HepG2 (cell line): ENCODE data around the gene CYB5D1. TPM values are rescaled to one million over a fixed set of nuclear protein-coding genes. Genes with fewer than 3 reads are reported as not detected.

Experiments
- CAMTA2 ChIP-seq: sonication (generic); formaldehyde crosslinking; IDR thresholded peaks from 2 replicates; pipeline ENCODE4 v1.4.0; 2020; ENCODE audit warnings: mild to moderate bottlenecking, missing genetic modification reagents, borderline replicate concordance
- CSRNP1 ChIP-seq: sonication (generic); formaldehyde crosslinking; IDR thresholded peaks from 2 replicates; pipeline ENCODE4 v1.8.1; 2023; ENCODE audit warnings: mild to moderate bottlenecking, missing genetic modification reagents
- DR1 ChIP-seq: sonication (generic); formaldehyde crosslinking; IDR thresholded peaks from 2 replicates; pipeline ENCODE4 v1.8.0; 2021; ENCODE audit warnings: mild to moderate bottlenecking, missing genetic modification reagents, inconsistent platforms
- ETV5 ChIP-seq: IDR thresholded peaks from 2 replicates; pipeline ENCODE4 v1.6.1; 2018; ENCODE audit warnings: missing biosample characterization, missing genetic modification reagents, inconsistent platforms, borderline replicate concordance
- HBP1 ChIP-seq: IDR thresholded peaks from 2 replicates; pipeline ENCODE4 v1.6.1; 2016; ENCODE audit warnings: low read depth, control low read depth
- HMG20B ChIP-seq: conservative IDR thresholded peaks from 2 replicates; pipeline ENCODE4 v1.6.1; 2016; ENCODE audit warnings: missing genetic modification reagents, missing compliant biosample characterization
- HOXA5 ChIP-seq: sonication (generic); formaldehyde crosslinking; IDR thresholded peaks from 2 replicates; pipeline ENCODE4 v1.4.0; 2020; ENCODE audit warnings: missing genetic modification reagents
- IKZF5 ChIP-seq: IDR thresholded peaks from 2 replicates; pipeline ENCODE4 v1.6.1; 2018; ENCODE audit warnings: missing genetic modification reagents, mild to moderate bottlenecking, missing compliant biosample characterization
- POLR2AphosphoS5 ChIP-seq: IDR thresholded peaks from 2 replicates; pipeline ENCODE4 v1.6.1; 2012; ENCODE audit warnings: low read depth, low read length
- POLR2G ChIP-seq: fragments of 200-400 bp; formaldehyde crosslinking; IDR thresholded peaks from 2 replicates; pipeline ENCODE4 v1.6.1; 2018; ENCODE audit warnings: mild to moderate bottlenecking, low read depth, low read length, moderate library complexity
- PPARG ChIP-seq: conservative IDR thresholded peaks from 2 replicates; pipeline ENCODE4 v1.6.1; 2016; ENCODE audit warnings: missing biosample characterization, missing genetic modification reagents
- SALL1 ChIP-seq: sonication (generic); formaldehyde crosslinking; IDR thresholded peaks from 2 replicates; pipeline ENCODE4 v1.8.0; 2022; ENCODE audit warnings: mild to moderate bottlenecking, missing genetic modification reagents
- SOX13 ChIP-seq, 3 experiments: fragments of 450-650 bp in 1 of 3; sonication (generic) in 1 of 3; formaldehyde crosslinking in 1 of 3; IDR thresholded peaks in 2 of 3; conservative IDR thresholded peaks in 1 of 3; 2 replicates each; pipeline versions ENCODE4 v1.5.0 to v1.6.1; 2016 to 2020; ENCODE audit warnings: antibody characterized with exemption in 1 of 3, mild to moderate bottlenecking in 1 of 3, missing compliant biosample characterization in 1 of 3, missing genetic modification reagents in 1 of 3, moderate library complexity in 1 of 3
- THRA ChIP-seq: sonication (generic); formaldehyde crosslinking; IDR thresholded peaks from 2 replicates; pipeline ENCODE4 v1.4.0; 2020; ENCODE audit warnings: missing genetic modification reagents, borderline replicate concordance
- TSC22D2 ChIP-seq: sonication (generic); formaldehyde crosslinking; IDR thresholded peaks from 2 replicates; pipeline ENCODE4 v1.5.1; 2020; ENCODE audit warnings: missing genetic modification reagents, mild to moderate bottlenecking, borderline replicate concordance
- ZNF234 ChIP-seq: sonication (generic); formaldehyde crosslinking; conservative IDR thresholded peaks from 2 replicates; pipeline ENCODE4 v1.5.1; 2020; ENCODE audit warnings: mild to moderate bottlenecking, missing genetic modification reagents
- ZNF296 ChIP-seq: sonication (generic); formaldehyde crosslinking; conservative IDR thresholded peaks from 2 replicates; pipeline ENCODE4 v1.5.0; 2020; ENCODE audit warnings: mild to moderate bottlenecking, missing genetic modification reagents
- ZNF547 ChIP-seq: sonication (generic); formaldehyde crosslinking; IDR thresholded peaks from 2 replicates; pipeline ENCODE4 v1.5.1; 2020; ENCODE audit warnings: mild to moderate bottlenecking, missing genetic modification reagents
- ZNF572 ChIP-seq: sonication (generic); formaldehyde crosslinking; IDR thresholded peaks from 2 replicates; pipeline ENCODE4 v1.5.1; 2020; ENCODE audit warnings: mild to moderate bottlenecking, missing genetic modification reagents
- ZNF589 ChIP-seq: sonication (generic); formaldehyde crosslinking; conservative IDR thresholded peaks from 2 replicates; pipeline ENCODE4 v1.8.0; 2022; ENCODE audit warnings: mild to moderate bottlenecking, moderate library complexity, missing genetic modification reagents
- ZNF614 ChIP-seq: IDR thresholded peaks from 2 replicates; pipeline ENCODE4 v1.6.1; 2018; ENCODE audit warnings: missing biosample characterization, missing genetic modification reagents, inconsistent platforms, borderline replicate concordance
- polyA plus RNA-seq, 8 experiments: library from polyadenylated mRNA; depleted of rRNA in 3 of 8; stranded (reverse) in 7 of 8; unstranded in 1 of 8; fragments of >200 nt; fragmentation: Illumina TruSeq in 4 of 8; extraction: Trizol in 4 of 8; gene quantifications; 2 replicates each; pipeline versions ENCODE4 v1.2.1 to v1.2.3, GENCODE V29; 2011 to 2016; ENCODE audit warnings: low read depth in 4 of 8, missing spikeins in 1 of 8, mixed read lengths in 1 of 8; ENCODE audit not compliant: insufficient read depth in 1 of 8
- total RNA-seq, 5 experiments: library from RNA; depleted of rRNA; stranded (reverse); fragments of >200 nt; fragmentation: Illumina TruSeq; extraction: Trizol; gene quantifications; 2 replicates each; pipeline ENCODE4 v1.2.3, GENCODE V29; 2016; ENCODE audit warnings: low read depth in 1 of 5
- TF ChIP-seq, protein P1 (sequence below): IDR thresholded peaks from 2 replicates; pipeline ENCODE4 v1.6.1; 2016

The CYB5D1 gene
- total and polyA plus RNA-seq, 2 of the 13 experiments (the other 11 are each of a cell fraction or from before 2014, with no cell fraction given) = 8.9 to 17.0 TPM

GRCh38 chr17:7833011-7833794 is 24.6 kb upstream of the CYB5D1 start (continued):
- 0 out of 2 replicates have a peak, but pooled peaks have one; percentile 34 for TF ChIP-seq IKZF5 (CRISPR knock-in tag)
- TF ChIP-seq DR1 (CRISPR knock-in tag) = no peak
- TF ChIP-seq HMG20B (CRISPR knock-in tag) = no peak
- no peak for TF ChIP-seq TSC22D2 (CRISPR knock-in tag)
- TF ChIP-seq POLR2AphosphoS5 = 0 out of 2 replicates have a peak, but pooled peaks have one; percentile 34
- TF ChIP-seq ZNF547 (CRISPR knock-in tag) = no peak
- no peak for TF ChIP-seq HOXA5 (CRISPR knock-in tag)
- 0 out of 2 replicates have a peak, but pooled peaks have one; percentile 82 for TF ChIP-seq ZNF572 (CRISPR knock-in tag)
- 0 out of 2 replicates have a peak, but pooled peaks have one; percentile 9 for TF ChIP-seq ETV5 (CRISPR knock-in tag)
- TF ChIP-seq, protein P1, sequence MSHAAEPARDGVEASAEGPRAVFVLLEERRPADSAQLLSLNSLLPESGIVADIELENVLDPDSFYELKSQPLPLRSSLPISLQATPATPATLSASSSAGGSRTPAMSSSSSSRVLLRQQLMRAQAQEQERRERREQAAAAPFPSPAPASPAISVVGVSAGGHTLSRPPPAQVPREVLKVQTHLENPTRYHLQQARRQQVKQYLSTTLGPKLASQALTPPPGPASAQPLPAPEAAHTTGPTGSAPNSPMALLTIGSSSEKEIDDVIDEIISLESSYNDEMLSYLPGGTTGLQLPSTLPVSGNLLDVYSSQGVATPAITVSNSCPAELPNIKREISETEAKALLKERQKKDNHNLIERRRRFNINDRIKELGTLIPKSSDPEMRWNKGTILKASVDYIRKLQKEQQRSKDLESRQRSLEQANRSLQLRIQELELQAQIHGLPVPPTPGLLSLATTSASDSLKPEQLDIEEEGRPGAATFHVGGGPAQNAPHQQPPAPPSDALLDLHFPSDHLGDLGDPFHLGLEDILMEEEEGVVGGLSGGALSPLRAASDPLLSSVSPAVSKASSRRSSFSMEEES (CRISPR knock-in tag) = no peak
- peak; percentile 16; the same call in 1 of the 2 replicates for TF ChIP-seq THRA (CRISPR knock-in tag)
- TF ChIP-seq ZNF614 (CRISPR knock-in tag) = no peak
- no peak; the same call in 1 of the 2 replicates for TF ChIP-seq SALL1 (CRISPR knock-in tag)
- no peak for TF ChIP-seq ZNF234
- TF ChIP-seq ZNF589 (CRISPR knock-in tag) = no peak
- no peak for TF ChIP-seq CAMTA2 (CRISPR knock-in tag)
- 0 out of 2 replicates have a peak, but pooled peaks have one; percentile 50 for TF ChIP-seq POLR2G
- no peak for TF ChIP-seq SOX13 (IDR thresholded peaks at IDR 0.05)
- no peak for TF ChIP-seq SOX13 (CRISPR knock-in tag; conservative IDR thresholded peaks at IDR 0.05 in 1 of 2, IDR thresholded peaks at IDR 0.05 in 1 of 2)
- no peak for TF ChIP-seq ZNF296
- TF ChIP-seq PPARG = no peak
- no peak for TF ChIP-seq HBP1 (CRISPR knock-in tag)
- TF ChIP-seq CSRNP1 (CRISPR knock-in tag) = no peak
